DMS79 (cell line): ENCODE measurements around the gene HRH2.

ENCODE experiments used
- DNase-seq: peaks from one replicate; lab custom pipeline; 2025; lab: John Stamatoyannopoulos, UW

Gene HRH2

DNA sequence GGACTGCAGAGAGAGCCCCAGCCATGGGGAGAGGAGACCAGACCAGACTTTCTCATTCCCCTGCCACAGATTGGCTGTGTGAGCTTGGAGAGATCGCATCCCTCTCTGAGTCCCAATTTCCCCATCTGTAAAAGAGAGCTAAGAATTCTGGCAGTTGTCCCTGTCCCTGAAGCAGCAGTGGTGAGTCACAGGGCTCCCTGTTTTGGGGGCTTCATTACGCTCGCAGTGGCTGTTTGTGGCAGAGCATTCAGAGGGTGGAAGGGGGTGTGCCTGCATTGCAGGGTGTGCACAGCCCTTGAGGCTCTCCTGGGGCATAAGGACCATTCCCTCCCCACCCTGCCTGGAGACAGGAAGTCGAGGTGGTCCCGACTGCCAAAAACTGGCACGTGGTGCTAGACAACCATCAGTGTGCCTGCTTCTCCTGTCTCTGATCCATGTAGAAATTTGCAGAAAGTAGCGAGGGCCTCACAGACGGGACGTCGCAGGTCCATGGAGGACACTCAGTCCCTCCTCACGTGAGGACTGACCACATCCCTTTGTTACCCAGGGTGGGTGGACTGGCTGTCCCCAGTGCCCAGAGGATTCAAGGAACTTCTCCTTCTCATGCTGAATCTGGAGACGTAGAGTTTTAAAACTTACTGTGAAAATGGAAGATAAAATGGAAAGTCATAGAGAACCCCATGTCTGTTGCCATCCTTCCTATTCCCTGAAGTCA lies 35.3 kb downstream of the HRH2 start:
- no peak for DNase-seq

DNA sequence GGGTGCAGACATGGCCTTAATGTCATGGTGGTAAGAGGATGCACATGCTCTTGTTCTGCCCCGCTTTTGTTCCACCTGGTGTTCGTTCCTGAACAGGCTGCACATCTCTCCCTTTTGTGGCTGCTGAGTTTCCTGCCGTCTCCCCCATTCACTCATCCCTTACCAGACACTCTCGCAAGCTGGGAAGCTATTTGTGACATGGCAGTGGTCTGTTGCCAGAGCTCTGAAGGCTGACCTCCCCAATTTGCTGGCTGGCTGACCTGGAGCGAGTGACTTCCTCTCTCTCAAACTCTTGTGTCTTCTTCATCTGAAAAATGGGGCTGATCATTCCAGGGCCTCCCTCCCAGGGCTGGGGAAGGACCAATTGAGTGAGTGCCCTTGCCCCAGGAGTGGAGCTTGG lies 35.9 kb downstream of the HRH2 start:
- no peak for DNase-seq

DNA sequence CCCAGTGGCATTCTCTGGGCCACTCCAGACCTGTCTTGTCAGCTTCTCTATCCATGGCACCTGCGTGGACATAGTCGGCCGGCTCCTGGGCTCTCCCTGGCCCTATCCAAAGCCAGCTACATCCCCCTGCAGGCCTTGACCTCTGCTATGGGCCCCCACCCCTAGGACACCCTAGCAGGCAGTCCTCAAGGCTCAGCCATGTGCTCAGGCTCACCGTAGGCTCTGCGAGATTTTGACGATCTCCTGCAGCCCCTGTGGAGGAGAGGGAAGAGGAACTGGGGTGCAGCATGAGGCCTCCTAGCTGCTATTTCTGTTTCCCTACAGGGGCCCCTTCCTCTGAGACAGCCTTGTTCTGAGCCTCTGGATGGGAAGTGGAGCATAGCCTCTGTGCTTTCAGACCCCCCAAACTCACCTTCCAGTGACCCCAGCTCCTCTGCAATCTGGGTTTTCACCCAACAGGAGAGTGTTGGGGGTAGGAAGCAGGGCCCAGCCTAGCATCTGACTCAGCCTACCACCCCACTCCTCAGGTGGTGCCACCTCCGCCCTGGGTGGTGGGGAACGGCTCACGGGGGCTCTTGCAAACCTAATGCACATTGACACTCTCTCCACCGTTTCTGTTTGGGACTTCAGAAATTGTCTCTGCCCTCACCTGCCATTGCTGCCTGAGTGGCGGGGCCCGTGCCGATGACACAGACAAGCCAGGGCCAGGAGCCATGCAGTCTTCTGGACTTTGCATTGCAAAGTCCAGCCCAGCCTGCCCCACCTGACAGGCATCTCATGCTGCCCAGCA lies 36.7 kb downstream of the HRH2 start:
- DNase-seq, result no peak

DNA sequence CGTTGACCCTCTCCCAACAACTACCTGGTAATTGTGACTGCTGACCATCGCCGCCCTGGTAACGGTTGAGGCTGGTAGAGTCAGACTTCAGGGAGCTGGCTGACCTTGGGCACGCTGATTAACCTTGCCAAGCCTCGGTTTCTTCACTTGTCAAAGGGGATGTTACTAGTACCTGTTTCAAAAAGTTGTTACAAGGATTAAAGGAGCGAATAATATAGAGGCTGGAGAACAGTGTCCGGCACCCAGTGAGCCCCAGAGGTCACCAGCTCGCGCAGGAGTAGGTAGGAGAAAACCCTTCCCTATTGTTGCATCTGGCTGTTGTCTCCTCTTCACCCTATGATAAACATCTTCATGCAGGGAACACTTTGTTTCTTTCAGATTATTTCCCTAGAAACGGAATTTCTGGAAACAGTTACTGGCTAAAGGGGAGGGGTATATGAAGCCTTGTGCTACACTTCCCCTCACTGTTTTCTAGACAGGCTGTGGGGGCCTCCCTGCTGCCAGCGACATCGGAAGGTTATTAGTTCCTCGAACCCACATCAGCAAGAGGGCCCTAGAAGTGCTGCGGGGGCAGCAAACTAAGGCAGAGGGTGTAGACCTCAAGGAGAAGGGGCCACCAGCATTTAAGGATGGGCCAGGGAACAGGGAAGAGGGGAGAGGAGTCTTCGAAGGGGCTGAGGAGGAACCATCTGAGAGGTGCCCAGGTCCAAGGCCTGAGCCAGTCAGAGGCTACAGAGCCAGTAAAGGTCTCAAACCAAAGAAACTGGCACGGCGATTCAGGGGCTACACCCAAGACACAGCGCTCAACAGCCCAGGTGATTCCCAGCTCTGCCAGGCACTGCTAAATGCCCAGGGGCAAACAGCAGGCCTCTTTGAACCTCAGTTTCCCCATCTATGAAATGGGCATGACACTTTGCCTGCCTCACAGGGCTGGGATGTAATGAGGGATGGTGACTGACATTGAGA lies 37.6 kb downstream of the HRH2 start:
- DNase-seq, result no peak

DNA sequence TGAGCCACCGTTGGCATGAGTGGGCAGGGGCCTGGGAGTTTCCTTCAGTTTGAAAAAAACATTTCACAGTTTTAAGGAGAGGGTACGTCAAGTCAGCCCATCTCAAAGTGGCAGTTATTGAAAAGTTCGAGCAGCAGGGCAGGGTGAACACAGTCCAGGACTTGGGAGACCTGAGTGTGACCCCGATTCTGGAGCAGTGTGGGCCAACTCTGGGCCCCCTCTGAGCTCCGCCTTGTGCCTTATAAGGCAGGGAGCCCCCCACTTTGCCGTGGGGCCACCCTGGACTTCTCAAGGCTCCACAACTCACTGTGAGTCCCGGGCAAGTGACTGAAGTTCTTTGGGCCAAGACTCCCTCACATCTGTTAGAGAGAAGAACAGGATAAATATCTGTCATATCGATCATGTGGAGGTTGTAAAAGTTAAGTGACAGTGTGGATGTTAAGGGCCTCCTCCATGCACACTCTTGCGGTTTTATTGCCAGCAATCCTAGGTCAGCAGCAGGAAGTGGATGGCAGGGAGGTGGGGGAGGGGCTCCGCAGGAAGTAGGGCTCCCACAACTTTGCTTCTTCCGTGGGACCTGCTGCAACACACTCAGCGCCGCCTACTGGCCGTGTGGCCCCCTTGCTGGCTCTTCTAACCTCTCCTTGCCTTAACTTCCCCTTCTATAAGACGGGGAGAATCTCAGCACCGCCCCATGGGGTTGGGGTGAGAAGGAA lies 38.4 kb downstream of the HRH2 start:
- no peak for DNase-seq

DNA sequence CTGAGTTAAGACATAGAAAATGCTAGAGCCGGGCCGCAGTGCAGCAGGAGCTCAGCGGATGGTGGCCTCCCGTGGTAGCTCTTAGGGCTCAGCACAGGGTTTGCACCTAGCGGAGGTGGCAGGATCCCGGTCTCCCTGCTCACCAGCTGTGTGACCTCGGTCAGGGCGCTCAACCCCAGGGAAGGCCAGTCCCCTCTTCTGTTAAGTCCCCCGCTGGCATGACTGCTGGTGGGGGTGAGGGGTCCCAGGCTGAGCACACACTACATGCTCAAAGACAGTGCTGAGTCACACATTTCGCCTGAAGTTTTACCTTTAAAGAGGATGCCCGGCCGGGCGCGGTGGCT lies 39.0 kb downstream of the HRH2 start:
- no peak for DNase-seq

DNA sequence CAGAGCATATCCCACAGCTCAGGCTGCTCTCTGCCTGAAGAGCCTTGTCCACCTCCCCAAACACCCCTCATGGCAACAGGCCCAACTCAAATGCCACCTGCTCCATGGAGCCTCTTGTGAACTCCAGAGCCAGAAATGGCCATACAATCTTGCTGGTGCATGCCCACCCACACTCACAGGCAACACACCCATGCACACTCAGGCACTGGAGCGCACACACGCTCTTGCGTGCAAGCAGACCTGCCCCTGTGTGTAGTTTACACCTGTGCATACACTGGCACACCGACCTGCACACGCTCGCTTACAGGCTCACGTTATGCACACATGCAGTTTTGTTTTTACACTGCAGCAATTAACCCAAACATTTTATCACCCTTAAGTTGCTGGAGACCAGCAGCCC lies 40.0 kb downstream of the HRH2 start:
- peak; percentile 52 for DNase-seq

DNA sequence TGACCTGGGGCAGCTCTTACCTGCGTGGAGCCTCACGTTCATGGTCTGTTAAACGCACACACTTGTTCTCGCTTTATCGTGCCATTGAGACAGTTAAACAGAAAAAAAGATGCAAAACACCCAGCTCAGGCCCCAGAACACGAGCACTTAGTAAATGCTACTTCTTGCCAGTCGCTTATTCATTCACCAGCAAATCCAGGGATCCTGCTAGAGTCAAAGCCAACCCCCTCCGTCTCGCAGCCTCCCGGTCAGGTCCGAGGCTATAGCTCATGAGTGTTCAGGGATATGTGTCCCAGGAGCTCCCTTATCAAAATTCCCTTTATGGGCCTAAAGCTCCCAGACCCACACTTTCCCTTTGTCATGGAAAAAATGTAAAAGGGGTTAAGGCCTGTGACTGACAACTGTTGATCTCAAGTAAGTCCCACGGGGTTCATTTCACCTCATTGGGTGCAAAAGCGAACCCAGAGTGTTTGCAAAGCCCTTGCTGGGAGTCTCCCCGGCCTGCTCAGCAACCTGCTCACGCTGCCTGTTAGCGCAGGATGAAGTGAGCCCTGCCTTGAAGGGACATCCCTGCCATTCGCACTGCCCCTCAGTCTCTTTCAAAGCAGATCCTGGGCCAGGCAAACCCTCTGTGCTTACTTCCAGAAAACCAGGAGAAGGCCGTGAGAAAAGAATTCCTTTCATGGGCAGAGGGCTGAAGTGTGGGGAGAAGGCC lies 40.7 kb downstream of the HRH2 start:
- no peak for DNase-seq

DNA sequence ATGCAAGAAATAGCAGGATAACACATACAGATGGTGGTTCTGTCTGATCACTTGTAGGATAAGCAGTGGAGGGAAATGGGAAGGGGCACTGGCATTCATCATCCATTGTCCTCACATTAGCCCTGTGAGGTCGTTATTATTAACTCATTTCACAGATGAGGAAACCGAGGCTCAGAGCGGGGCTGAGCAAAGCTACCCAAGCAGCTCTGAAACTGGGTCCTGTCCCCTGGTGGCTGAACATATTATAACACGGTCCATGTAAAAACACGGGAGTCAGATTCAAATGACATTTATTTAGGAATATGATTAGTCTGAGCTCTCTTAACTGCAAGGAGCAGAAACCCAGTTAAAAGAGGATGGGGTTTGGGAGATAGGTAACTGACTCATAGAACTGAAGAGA lies 43.1 kb downstream of the HRH2 start:
- no peak for DNase-seq

DNA sequence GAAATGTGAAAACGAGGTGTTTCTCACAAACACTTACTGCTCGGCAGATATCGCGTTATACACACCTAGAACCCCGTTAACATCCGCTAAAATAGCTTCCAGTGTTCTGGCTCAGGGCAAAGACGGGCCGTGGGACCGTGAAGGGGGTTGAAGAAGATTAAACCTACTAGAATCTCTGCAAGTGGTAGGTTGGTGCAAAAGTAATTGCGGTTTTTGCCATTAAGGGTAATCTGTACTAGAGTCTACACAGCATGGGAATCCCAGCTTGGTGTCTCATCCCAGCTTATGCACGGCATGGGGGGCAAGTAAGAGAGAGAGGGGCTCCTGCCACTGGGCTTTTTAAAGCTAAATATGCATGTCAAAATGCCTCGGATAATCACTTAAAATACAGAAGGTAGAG lies 43.9 kb downstream of the HRH2 start:
- no peak for DNase-seq

DNA sequence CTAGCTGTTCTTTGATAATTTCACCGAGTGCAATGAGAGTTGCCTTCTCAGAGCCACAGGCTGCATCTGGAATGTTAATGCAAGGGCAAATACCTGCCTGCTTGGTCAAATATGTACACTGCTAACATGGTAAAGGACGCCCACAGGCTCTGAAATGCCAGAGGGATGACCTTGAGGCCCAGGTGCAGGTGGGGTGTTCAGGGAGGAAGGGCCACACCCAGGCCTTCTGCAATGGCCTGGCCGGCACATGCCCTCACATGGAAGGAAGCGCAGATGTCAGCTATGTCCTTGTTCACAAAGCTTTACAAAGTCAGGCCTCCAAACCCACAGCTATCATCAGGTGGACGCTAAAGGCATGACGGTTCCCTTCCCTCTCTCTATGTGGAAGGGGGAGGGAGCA lies 48.6 kb downstream of the HRH2 start:
- no peak for DNase-seq

DNA sequence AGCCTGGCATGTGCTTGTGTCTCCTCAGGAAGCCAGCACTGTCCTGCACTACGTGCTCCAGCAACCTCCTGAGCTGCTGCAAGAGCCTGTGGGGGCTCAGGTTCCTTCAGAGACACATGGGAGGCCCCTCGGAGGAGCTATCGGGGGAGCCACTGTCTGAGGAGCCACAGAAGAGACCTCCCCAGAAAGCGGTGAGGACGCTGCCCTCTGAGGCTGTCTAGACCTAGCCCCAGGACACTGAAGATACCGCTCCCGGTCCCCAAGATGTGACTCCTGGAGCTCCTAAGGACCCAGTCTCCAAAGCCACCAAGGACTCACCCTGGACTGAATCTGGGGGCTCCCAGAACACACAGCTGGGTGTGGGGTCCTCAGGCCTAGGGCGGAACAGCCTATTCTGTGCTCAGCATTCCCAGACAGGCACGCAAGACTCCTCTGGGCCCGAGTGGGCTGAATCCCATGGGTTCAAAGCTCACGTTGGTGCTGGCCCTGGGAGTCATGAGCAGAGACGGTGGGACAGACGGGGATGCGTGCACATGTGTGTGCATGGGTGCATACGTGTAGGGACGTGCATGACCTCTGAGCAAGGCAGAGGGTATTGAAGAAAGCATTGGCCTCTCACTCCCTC lies 50.0 kb downstream of the HRH2 start:
- DNase-seq, result no peak

DNA sequence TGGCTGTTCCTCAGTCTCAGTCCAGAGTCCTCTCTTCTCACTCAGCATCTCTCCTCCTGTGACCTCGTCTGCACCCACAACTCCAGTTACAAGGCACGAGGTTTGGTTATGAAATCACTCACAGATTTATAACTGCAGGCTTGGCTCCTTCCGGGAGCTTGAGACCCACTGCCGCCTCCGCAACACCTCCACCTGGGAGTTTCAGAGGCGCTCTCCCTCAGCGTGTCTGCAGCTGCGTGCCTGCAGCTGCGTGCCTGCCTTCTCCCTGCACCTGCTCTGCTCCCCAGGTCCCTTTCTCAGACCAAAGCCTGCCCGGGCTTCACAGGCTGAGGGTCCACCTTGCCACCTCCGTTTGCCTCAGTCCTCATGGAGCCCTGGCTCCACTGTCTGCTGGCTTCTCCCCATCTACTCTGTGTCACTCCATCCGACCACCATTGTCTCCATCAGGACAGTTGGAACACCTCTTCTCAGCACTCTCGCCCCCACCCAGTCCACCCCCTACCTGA lies 51.5 kb downstream of the HRH2 start:
- DNase-seq, result no peak

DNA sequence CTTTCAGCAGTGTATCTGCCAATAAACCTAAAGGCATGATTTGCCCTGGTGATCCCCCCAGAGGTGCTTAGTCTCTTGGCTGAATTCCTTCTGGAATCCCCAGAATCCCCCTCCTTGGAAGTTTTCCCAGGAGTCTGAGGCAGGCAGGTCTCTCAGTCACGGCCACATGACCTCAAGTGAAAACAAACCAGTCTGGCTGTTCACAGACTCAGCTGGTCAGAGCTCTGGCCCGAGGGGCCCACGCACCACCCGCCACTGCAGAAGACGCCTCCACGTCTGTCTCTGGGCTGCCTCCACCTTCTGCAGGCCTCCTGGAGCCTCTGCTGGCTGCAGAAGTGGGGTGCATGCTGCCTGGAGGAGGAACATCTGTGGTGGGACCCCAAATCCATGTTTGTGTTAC lies 52.5 kb downstream of the HRH2 start:
- no peak for DNase-seq

DNA sequence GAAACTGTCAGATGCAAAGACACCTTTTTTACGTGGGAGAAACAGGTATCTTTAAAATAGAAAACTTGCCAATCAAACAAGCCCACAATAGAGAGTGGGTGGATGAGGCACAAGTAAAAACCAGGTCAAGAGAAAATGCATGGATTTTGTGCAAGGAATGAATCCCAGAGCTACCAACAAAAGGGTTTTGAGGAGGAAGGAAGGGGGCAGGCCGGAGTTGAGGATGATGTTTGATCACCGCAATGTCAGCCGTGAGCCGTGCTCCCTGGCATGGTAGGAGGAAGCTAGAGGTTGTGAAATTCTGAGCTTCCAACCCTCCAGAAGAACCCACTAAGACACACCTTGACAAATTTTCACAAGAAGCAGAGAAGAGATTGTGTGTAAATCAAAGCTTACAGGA lies 53.2 kb downstream of the HRH2 start:
- no peak for DNase-seq

DNA sequence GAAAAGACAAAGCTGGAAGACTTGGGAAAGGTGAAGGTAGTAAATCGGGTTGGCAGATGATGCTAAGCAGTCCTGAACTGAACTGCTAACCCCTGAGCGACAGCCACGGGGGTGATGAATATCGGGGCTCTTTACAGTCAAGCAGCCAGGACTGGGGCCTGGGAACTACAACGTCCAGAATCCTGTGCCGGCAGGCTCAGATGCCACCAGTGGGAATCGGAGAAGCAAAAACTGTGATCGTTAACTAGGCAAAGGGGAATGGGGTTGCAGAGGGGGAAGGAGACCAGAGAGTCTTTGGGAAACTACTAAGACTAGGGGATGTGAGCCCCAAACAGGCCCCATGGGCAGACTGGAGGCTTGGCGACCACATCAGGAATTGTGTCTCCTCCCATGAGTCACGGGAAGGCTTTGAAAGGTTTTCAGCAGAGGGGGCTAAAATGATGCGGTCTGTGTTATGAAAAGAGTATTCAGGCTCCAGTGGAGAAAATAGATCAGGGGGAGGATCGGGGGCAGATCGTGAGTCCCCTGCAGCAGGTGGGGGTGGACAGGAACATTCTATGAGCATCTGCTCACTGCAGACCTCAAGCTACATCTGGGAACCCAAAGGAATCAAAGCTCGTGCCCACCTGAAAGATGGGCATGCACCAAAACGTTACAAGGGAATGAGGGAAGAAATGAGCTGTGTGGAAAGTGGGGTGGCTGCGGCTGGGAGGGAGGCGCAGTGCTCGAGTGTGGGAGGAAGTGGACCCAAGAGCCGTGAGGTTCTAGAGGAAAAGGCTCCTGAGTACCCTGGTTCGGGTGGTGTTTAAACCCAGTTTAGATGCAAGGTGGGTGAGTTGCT lies 53.8 kb downstream of the HRH2 start:
- no peak for DNase-seq

DNA sequence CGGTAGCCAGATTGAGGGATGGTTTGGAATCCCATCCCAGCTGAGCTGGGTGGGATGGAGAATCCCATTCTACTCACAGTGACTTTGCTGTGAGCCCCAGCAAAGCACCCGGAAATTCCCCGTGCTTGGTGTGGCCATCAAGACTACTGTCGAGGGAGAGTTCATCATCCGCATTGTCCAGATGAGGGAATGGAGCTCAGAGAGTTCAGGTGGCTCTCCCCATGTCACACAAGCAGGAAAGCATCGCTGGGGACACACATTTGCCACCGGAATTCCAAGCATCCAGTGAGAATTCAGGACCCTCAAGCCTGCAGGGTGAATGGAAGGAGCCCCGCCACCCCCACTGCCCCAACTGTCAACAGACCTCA lies 54.4 kb downstream of the HRH2 start:
- no peak for DNase-seq

DNA sequence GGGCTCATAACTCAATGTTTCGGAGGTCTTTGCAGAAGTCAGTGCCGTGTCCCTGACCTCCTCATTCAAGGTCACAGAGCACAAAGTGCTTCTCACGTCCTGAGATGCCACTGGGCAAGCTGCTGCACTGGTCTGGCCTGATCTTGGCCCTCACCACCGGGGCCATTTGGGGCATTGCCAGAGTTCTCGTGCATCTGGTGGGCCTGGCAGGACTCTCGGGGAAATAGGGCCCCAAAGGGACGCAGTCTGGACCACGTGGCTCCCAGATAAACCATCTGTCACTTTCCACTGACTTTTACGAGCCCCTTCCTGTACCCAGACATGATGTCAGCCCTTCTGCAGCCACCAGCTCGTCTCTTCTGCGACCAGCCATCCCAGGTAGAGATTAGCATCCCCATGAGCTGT lies 54.8 kb downstream of the HRH2 start:
- peak; percentile 58 for DNase-seq

DNA sequence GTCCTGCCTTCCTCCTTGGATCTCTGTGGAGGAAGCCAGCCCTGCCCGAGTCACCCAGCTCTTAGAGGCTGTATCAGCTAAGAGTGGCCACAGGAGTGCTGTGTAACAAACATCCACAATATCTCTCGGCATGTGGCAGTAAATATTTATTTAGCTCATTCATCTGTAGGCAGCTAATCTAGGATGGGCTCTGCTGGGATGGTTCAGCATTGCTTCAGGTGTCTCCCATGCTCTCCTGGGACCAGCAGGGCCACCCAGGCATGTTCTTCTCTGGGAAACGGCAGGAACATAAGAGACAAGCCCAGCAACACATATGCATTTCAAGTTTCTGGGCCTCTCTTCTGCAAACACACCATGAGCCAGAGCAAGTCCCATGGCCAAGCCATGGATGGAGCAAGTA lies 56.1 kb downstream of the HRH2 start:
- DNase-seq, result no peak
